ENCODE measurements around the gene ZNF138.
A peak's percentile ranks its signal among the peaks of the same experiment; 100 is the strongest.

ZNF138 gene

DNA sequence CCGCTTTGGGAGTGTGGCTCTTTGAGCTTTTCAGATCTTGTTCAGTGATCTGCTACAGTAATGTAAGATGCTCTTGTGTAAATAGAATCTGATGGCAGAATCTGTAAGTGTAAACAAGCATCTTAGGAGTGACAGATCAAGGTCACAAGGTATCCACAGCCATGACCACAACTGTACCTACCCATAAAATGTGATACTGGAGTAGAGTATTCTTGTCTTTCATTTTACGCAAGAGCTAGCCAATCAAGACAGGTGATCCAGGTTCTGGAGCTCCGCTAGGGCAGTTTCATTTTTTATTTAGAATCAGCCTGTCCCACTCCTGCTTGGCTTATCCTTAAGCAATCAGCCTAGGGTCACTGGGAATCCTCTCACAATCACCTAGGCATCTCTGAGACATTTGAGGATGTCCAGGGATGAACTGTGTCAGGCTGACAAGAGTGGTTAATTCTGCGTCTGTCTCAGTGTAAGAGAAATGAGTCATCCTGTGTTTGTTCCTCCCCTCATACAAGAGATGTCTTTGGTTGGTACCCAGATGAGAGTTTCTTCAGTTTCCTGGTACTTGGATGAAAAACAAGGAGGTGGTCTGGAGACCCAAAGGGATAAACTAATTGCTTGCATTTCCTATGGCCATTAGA is 13.6 kb downstream of the ZNF138 start:
- H3K9me3 ChIP-seq (ENCODE audit: control insufficient read depth, insufficient read depth, low read depth, low read length), result no peaks in the 10 kb centered on the region
- TF ChIP-seq, protein P1, sequence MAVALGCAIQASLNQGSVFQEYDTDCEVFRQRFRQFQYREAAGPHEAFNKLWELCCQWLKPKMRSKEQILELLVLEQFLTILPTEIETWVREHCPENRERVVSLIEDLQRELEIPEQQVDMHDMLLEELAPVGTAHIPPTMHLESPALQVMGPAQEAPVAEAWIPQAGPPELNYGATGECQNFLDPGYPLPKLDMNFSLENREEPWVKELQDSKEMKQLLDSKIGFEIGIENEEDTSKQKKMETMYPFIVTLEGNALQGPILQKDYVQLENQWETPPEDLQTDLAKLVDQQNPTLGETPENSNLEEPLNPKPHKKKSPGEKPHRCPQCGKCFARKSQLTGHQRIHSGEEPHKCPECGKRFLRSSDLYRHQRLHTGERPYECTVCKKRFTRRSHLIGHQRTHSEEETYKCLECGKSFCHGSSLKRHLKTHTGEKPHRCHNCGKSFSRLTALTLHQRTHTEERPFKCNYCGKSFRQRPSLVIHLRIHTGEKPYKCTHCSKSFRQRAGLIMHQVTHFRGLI (tag by site-specific recombination; IDR thresholded peaks at IDR 0.05), result no peak
- TF ChIP-seq ZNF670 (tag by site-specific recombination; IDR thresholded peaks at IDR 0.05; ENCODE audit: low read depth) (no peak), ZNF658 (tag by site-specific recombination; IDR thresholded peaks at IDR 0.05) (no peak), ZNF155 (tag by site-specific recombination; IDR thresholded peaks at IDR 0.05) (no peak), BCL11B (tag by site-specific recombination; IDR thresholded peaks at IDR 0.05; ENCODE audit: low read depth) (no peak), ZNF521 (tag by site-specific recombination; IDR thresholded peaks at IDR 0.05) (no peak), ZFP3 (tag by site-specific recombination; IDR thresholded peaks at IDR 0.05; ENCODE audit: low read depth) (no peak)
- TF ChIP-seq, protein P2, sequence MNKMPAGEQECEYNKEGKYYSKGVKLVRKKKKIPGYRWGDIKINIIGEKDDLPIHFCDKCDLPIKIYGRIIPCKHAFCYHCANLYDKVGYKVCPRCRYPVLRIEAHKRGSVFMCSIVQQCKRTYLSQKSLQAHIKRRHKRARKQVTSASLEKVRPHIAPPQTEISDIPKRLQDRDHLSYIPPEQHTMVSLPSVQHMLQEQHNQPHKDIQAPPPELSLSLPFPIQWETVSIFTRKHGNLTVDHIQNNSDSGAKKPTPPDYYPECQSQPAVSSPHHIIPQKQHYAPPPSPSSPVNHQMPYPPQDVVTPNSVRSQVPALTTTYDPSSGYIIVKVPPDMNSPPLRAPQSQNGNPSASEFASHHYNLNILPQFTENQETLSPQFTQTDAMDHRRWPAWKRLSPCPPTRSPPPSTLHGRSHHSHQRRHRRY (tag by site-specific recombination; IDR thresholded peaks at IDR 0.05), result no peak
- TF ChIP-seq, protein P3, sequence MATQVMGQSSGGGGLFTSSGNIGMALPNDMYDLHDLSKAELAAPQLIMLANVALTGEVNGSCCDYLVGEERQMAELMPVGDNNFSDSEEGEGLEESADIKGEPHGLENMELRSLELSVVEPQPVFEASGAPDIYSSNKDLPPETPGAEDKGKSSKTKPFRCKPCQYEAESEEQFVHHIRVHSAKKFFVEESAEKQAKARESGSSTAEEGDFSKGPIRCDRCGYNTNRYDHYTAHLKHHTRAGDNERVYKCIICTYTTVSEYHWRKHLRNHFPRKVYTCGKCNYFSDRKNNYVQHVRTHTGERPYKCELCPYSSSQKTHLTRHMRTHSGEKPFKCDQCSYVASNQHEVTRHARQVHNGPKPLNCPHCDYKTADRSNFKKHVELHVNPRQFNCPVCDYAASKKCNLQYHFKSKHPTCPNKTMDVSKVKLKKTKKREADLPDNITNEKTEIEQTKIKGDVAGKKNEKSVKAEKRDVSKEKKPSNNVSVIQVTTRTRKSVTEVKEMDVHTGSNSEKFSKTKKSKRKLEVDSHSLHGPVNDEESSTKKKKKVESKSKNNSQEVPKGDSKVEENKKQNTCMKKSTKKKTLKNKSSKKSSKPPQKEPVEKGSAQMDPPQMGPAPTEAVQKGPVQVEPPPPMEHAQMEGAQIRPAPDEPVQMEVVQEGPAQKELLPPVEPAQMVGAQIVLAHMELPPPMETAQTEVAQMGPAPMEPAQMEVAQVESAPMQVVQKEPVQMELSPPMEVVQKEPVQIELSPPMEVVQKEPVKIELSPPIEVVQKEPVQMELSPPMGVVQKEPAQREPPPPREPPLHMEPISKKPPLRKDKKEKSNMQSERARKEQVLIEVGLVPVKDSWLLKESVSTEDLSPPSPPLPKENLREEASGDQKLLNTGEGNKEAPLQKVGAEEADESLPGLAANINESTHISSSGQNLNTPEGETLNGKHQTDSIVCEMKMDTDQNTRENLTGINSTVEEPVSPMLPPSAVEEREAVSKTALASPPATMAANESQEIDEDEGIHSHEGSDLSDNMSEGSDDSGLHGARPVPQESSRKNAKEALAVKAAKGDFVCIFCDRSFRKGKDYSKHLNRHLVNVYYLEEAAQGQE (tag by site-specific recombination; IDR thresholded peaks at IDR 0.05), result no peak
- TF ChIP-seq, protein P4, sequence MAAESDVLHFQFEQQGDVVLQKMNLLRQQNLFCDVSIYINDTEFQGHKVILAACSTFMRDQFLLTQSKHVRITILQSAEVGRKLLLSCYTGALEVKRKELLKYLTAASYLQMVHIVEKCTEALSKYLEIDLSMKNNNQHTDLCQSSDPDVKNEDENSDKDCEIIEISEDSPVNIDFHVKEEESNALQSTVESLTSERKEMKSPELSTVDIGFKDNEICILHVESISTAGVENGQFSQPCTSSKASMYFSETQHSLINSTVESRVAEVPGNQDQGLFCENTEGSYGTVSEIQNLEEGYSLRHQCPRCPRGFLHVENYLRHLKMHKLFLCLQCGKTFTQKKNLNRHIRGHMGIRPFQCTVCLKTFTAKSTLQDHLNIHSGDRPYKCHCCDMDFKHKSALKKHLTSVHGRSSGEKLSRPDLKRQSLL (tag by site-specific recombination; IDR thresholded peaks at IDR 0.05), result no peak
- H3K36me3 ChIP-seq (ENCODE audit: control insufficient read depth in 2 of 2, insufficient read depth in 1 of 2, low read length in 2 of 2), result peaks cover 9 to 22% of the 10 kb centered on the region in 2 experiments
- ChIA-PET POLR2A (no interaction called here), CTCF (interaction anchor here (0.7 kb wide), 1 partner anchor 177 kb away, joined by 3 read pairs; no protein-coding TSS in a partner anchor)
- H3K4me3 ChIP-seq (ENCODE audit: low read depth, low read length), result no peak overlapping the region
- no peaks in the 10 kb centered on the region for H3K4me1 ChIP-seq (ENCODE audit: control insufficient read depth, insufficient read depth, low read length)
- no peak overlapping the region for H3K27ac ChIP-seq (ENCODE audit: extremely low read depth, low read depth, low read length)

DNA sequence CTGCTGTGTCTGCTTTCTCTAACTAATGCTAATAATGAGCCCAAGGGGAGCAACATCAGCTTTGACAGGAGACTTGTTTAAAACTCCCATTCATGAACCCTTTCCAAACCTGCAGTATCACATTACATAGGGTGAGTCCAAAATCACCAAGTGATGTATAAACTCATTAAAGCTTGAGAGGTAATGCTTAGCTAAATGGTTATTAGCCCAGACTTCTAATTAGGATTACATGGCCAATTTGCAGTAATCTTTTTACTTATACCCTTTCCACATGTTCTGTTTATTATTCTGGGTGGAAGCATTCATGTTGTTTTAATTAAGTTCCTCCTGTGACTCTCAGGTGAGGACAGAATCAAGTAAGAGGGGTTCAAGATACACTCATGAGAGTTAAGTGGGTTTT is 17.5 kb downstream of the ZNF138 start:
- no peak overlapping the region for H3K4me3 ChIP-seq (ENCODE audit: low read depth, low read length)
- H3K9me3 ChIP-seq (ENCODE audit: control insufficient read depth, insufficient read depth, low read depth, low read length), result no peaks in the 10 kb centered on the region
- peak; percentile 53; the same call in 1 of the 2 replicates for TF ChIP-seq SP7 (tag by site-specific recombination; IDR thresholded peaks at IDR 0.05)
- TF ChIP-seq ZNF311 (tag by site-specific recombination; IDR thresholded peaks at IDR 0.05; ENCODE audit: borderline replicate concordance), result no peak
- POLR2A ChIA-PET, result interaction anchor here (0.9 kb wide), 1 partner anchor 18 kb away, joined by 3 read pairs; the partner anchor contains the start of gene ZNF138
- H3K36me3 ChIP-seq (ENCODE audit: control insufficient read depth in 2 of 2, insufficient read depth in 1 of 2, low read length in 2 of 2), result peaks cover 9 to 13% of the 10 kb centered on the region in 2 experiments
- no peaks in the 10 kb centered on the region for H3K4me1 ChIP-seq (ENCODE audit: control insufficient read depth, insufficient read depth, low read length)
- CTCF ChIA-PET, result interaction anchor here (0.7 kb wide), 1 partner anchor 1729 kb away, joined by 3 read pairs; no protein-coding TSS in a partner anchor
- no peak overlapping the region for H3K27ac ChIP-seq (ENCODE audit: extremely low read depth, low read depth, low read length)

DNA sequence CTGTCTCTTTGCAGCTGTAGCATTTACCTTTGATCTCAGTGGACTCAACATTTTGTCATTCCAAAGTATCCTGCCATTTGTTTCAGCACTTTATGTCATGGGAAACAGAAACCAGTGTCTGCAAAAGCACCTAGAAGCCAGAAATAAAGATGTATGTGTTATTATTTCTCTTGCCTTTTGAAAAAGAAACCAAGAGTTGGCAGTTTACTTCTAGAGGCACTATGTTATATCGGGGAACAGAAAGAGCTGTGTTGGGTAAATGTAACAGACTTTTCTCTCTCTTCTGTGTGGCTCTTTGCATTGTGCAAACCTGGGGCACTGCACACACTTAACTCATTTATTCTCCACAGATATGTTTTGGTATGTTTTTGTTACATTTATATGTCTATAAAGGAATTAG is 36.7 kb downstream of the ZNF138 start:
- no peaks in the 10 kb centered on the region for H3K4me1 ChIP-seq (ENCODE audit: control insufficient read depth, insufficient read depth, low read length)
- CTCF ChIA-PET, result no interaction called here
- H3K36me3 ChIP-seq (ENCODE audit: control insufficient read depth in 2 of 2, insufficient read depth in 1 of 2, low read length in 2 of 2), result peaks cover 4 to 14% of the 10 kb centered on the region in 2 experiments
- POLR2A ChIA-PET, result no interaction called here
- no peak overlapping the region for H3K27ac ChIP-seq (ENCODE audit: extremely low read depth, low read depth, low read length)
- H3K9me3 ChIP-seq (ENCODE audit: control insufficient read depth, insufficient read depth, low read depth, low read length), result no peaks in the 10 kb centered on the region
- H3K4me3 ChIP-seq (ENCODE audit: low read depth, low read length), result no peak overlapping the region
- no peak for TF ChIP-seq KLF9 (tag by site-specific recombination; IDR thresholded peaks at IDR 0.05; ENCODE audit: low read depth)
- TF ChIP-seq, protein P5, sequence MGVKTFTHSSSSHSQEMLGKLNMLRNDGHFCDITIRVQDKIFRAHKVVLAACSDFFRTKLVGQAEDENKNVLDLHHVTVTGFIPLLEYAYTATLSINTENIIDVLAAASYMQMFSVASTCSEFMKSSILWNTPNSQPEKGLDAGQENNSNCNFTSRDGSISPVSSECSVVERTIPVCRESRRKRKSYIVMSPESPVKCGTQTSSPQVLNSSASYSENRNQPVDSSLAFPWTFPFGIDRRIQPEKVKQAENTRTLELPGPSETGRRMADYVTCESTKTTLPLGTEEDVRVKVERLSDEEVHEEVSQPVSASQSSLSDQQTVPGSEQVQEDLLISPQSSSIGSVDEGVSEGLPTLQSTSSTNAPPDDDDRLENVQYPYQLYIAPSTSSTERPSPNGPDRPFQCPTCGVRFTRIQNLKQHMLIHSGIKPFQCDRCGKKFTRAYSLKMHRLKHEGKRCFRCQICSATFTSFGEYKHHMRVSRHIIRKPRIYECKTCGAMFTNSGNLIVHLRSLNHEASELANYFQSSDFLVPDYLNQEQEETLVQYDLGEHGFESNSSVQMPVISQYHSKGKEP (tag by site-specific recombination; IDR thresholded peaks at IDR 0.05), result no peak
- TF ChIP-seq ZNF747 (tag by site-specific recombination; IDR thresholded peaks at IDR 0.05), result no peak
- TF ChIP-seq ZNF19 (tag by site-specific recombination; IDR thresholded peaks at IDR 0.05; ENCODE audit: low read depth), result no peak
- no peak for TF ChIP-seq SCRT1 (tag by site-specific recombination; IDR thresholded peaks at IDR 0.05; ENCODE audit: borderline replicate concordance)
- TF ChIP-seq, protein P6, sequence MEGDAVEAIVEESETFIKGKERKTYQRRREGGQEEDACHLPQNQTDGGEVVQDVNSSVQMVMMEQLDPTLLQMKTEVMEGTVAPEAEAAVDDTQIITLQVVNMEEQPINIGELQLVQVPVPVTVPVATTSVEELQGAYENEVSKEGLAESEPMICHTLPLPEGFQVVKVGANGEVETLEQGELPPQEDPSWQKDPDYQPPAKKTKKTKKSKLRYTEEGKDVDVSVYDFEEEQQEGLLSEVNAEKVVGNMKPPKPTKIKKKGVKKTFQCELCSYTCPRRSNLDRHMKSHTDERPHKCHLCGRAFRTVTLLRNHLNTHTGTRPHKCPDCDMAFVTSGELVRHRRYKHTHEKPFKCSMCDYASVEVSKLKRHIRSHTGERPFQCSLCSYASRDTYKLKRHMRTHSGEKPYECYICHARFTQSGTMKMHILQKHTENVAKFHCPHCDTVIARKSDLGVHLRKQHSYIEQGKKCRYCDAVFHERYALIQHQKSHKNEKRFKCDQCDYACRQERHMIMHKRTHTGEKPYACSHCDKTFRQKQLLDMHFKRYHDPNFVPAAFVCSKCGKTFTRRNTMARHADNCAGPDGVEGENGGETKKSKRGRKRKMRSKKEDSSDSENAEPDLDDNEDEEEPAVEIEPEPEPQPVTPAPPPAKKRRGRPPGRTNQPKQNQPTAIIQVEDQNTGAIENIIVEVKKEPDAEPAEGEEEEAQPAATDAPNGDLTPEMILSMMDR (tag by site-specific recombination; IDR thresholded peaks at IDR 0.05), result no peak
- no peak for TF ChIP-seq ZNF423 (tag by site-specific recombination; IDR thresholded peaks at IDR 0.05)
- no peak for TF ChIP-seq FEZF1 (tag by site-specific recombination; IDR thresholded peaks at IDR 0.05)

Measured in HEK293 (cell line).